Measurements from ENCODE around the gene HCN3. TPM values are rescaled to one million over a fixed set of nuclear protein-coding genes. Genes with fewer than 3 reads are reported as not detected.

Gene HCN3
- total and polyA plus RNA-seq, 2 of the 13 experiments (the other 11 are each of a cell fraction or from before 2014, with no cell fraction given): 2.4 to 10.2 TPM

DNA sequence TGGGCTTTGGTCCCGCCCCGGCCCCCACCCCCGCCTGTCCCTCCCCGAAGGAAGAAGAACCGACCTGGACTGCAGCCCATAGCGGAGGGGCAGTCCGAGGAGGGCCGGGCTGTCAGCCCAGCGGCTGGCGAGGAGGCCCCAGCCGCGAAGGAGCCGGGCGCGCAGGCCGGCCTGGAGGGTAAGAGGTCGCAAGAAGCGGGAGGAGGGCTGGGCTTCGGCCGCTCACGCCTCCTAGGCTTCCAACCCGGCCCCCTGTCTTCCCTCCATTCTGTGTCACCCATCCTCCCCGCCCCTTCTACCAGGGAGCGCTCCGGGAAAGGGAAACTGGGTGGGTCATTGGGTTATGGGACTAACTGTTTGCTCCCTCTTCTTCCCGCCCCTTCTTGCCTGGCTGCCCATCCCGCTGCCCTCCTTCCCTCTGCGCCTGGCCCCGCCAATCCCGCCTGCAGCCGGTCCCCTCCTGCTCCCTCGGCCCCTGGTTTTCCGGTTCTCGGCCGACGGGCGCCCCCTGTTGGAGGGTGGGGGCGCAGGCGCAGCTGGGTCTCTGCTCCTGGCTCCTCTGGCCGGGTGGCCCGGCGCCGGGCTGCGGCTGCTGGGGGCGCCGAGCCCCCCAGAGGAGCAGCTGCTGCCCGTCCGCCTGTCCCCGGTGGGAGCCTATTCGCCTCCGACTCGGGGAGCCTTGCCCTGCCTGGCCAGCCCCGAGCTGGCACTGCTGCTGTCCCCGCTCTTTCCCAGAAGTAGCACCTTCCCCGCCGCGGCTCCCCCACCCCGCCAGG lies 45.9 kb downstream of the HCN3 start (continued):
- no peak for TF ChIP-seq RNF219 (CRISPR knock-in tag; IDR thresholded peaks at IDR 0.05)
- no peak for TF ChIP-seq ZNF24 (IDR thresholded peaks at IDR 0.05)
- TF ChIP-seq, protein P1, sequence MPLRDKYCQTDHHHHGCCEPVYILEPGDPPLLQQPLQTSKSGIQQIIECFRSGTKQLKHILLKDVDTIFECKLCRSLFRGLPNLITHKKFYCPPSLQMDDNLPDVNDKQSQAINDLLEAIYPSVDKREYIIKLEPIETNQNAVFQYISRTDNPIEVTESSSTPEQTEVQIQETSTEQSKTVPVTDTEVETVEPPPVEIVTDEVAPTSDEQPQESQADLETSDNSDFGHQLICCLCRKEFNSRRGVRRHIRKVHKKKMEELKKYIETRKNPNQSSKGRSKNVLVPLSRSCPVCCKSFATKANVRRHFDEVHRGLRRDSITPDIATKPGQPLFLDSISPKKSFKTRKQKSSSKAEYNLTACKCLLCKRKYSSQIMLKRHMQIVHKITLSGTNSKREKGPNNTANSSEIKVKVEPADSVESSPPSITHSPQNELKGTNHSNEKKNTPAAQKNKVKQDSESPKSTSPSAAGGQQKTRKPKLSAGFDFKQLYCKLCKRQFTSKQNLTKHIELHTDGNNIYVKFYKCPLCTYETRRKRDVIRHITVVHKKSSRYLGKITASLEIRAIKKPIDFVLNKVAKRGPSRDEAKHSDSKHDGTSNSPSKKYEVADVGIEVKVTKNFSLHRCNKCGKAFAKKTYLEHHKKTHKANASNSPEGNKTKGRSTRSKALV (CRISPR knock-in tag; IDR thresholded peaks at IDR 0.05): no peak
- no peak for TF ChIP-seq MATR3 (CRISPR knock-in tag; IDR thresholded peaks at IDR 0.05)
- TF ChIP-seq SUZ12 (IDR thresholded peaks at IDR 0.05; ENCODE audit: low read depth, low read length): no peak
- TF ChIP-seq KDM3A (CRISPR knock-in tag; IDR thresholded peaks at IDR 0.05; ENCODE audit: low read depth): peak; percentile 23; the same call in 1 of the 2 replicates
- no peak for TF ChIP-seq PHF20 (CRISPR knock-in tag; IDR thresholded peaks at IDR 0.05)
- no peak for TF ChIP-seq FOXM1 (CRISPR knock-in tag; IDR thresholded peaks at IDR 0.05)
- TF ChIP-seq CBX5 (CRISPR knock-in tag; IDR thresholded peaks at IDR 0.05; ENCODE audit: borderline replicate concordance): no peak
- TF ChIP-seq ZNF749 (CRISPR knock-in tag; IDR thresholded peaks at IDR 0.05; ENCODE audit: borderline replicate concordance): no peak
- no peak for TF ChIP-seq SRSF9 (IDR thresholded peaks at IDR 0.05; ENCODE audit: borderline replicate concordance, insufficient read depth, low read depth, low read length, poor library complexity, severe bottlenecking)
- TF ChIP-seq BORCS8-MEF2B (CRISPR knock-in tag; IDR thresholded peaks at IDR 0.05): no peak
- TF ChIP-seq MBD4 (IDR thresholded peaks at IDR 0.05; ENCODE audit: borderline replicate concordance, low read length): no peak
- no peak for TF ChIP-seq SMYD3 (CRISPR knock-in tag; IDR thresholded peaks at IDR 0.05)
- no peak for TF ChIP-seq ZNF878 (CRISPR knock-in tag; IDR thresholded peaks at IDR 0.05)
- TF ChIP-seq, protein P2, sequence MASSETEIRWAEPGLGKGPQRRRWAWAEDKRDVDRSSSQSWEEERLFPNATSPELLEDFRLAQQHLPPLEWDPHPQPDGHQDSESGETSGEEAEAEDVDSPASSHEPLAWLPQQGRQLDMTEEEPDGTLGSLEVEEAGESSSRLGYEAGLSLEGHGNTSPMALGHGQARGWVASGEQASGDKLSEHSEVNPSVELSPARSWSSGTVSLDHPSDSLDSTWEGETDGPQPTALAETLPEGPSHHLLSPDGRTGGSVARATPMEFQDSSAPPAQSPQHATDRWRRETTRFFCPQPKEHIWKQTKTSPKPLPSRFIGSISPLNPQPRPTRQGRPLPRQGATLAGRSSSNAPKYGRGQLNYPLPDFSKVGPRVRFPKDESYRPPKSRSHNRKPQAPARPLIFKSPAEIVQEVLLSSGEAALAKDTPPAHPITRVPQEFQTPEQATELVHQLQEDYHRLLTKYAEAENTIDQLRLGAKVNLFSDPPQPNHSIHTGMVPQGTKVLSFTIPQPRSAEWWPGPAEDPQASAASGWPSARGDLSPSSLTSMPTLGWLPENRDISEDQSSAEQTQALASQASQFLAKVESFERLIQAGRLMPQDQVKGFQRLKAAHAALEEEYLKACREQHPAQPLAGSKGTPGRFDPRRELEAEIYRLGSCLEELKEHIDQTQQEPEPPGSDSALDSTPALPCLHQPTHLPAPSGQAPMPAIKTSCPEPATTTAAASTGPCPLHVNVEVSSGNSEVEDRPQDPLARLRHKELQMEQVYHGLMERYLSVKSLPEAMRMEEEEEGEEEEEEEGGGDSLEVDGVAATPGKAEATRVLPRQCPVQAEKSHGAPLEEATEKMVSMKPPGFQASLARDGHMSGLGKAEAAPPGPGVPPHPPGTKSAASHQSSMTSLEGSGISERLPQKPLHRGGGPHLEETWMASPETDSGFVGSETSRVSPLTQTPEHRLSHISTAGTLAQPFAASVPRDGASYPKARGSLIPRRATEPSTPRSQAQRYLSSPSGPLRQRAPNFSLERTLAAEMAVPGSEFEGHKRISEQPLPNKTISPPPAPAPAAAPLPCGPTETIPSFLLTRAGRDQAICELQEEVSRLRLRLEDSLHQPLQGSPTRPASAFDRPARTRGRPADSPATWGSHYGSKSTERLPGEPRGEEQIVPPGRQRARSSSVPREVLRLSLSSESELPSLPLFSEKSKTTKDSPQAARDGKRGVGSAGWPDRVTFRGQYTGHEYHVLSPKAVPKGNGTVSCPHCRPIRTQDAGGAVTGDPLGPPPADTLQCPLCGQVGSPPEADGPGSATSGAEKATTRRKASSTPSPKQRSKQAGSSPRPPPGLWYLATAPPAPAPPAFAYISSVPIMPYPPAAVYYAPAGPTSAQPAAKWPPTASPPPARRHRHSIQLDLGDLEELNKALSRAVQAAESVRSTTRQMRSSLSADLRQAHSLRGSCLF (CRISPR knock-in tag; IDR thresholded peaks at IDR 0.05; ENCODE audit: borderline replicate concordance): no peak
- TF ChIP-seq, protein P3, sequence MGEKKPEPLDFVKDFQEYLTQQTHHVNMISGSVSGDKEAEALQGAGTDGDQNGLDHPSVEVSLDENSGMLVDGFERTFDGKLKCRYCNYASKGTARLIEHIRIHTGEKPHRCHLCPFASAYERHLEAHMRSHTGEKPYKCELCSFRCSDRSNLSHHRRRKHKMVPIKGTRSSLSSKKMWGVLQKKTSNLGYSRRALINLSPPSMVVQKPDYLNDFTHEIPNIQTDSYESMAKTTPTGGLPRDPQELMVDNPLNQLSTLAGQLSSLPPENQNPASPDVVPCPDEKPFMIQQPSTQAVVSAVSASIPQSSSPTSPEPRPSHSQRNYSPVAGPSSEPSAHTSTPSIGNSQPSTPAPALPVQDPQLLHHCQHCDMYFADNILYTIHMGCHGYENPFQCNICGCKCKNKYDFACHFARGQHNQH (CRISPR knock-in tag; IDR thresholded peaks at IDR 0.05): peak; percentile 23; the same call in 1 of the 2 replicates
